ENCODE results near the gene SEPTIN7.
A peak's percentile ranks its signal among the peaks of the same experiment; 100 is the strongest.
"Not testable (repeated sequence)": the region's sequence is repeated elsewhere in the genome, so short reads cannot be mapped to it uniquely, and the experiment has no call there.

Gene SEPTIN7

DNA sequence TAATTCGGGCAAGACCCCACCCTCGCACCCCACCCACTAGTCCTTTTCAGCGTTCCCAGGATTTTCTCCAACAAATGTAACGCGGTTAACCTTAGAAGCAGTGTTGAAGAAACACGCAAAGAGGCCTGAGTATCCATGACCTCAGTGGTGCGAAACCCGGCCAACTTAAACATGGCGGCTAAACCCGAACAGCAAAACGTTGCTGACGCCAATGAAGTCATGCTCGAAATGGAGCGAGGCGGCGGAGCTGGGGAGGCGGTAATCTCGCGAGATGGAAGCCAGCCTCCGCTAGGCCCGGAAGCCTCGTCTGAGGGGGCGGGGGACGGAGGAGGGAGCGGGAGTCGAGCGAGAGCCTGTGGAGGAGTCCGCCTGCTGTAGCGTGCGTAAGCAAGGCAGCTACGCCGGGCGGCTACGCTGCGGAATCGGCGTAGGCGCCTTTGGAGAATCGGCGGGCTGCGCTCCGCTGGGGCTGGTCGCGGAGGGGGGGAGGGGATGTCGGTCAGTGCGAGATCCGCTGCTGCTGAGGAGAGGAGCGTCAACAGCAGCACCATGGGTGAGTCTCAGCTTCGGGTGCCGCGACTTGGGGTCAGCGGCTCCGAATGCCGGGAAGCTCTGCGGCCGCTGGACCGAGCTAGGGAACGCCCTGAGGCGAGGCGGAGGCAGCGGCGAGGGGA lies at the start of gene SEPTIN7:
SEPTIN7 (plus strand) TSS at position 340 of the 674 bp plus-strand sequence; CDS start at position 493, 153 bp downstream.
- DNase-seq (ENCODE audit: low read depth): peak; percentile 91

- DNase-seq (ENCODE audit: low read depth): no peak
Observed at GRCh38 chr7:35752742-35753141, 48.1 kb upstream of the SEPTIN7 start.

DNA sequence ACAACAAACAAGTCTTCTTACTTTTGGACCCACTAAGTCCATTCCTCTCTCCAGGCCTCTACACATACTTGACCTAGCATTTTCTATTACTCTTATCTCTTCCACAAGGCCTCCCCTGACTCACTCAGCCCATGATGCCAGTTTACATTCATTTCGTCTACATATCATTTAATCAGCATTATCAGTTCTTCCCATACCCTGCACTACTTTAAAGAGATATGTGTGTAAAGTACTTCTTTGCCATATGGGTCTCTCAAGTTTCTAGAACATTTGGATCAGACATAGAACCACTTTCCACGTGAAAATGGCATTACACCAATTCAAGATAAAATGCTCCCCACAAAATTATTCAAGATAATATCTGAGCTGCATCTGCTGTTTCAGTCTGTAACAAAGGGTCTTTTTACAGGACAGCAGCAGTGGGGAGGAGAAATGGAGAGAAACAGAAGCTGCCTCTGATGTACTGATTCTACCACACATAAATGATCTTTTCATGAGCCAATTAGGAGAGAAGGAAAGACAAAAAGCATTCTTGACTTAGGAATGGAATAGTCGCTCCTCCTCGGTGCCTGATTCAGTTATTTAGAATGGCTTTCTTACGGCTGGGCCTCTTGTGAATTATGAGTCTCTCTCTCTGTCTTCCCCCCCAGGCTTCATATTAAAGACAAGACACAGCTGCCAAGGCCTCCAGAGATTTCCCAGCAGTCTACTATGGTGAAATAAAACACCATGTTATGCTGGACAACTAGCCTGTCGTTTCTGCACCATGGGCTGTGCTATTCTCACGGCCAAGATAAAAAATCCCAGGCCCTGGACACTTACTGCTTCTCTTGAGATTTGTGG lies 46.9 kb upstream of the SEPTIN7 start:
- DNase-seq (ENCODE audit: low read depth): no peak

DNA sequence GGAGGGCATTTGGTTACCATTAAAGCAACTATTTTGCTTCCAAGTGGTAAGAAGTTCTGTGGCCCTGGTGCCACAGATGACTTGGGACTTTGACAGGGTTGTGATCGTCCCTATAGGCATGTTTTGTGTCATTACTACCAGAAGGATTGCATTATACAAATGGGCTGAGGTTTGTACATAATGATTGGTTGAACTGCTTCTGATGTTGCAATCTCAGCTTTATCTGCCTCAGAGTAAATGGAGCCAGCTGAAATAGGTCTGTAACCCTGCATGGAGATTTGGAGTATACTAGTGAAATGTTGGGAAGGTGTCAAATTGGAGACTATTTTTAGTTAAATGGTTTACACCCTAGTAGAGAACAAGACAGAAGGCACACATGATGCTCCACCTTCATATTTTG lies 46.1 kb upstream of the SEPTIN7 start:
- no peak for DNase-seq (ENCODE audit: low read depth)

DNA sequence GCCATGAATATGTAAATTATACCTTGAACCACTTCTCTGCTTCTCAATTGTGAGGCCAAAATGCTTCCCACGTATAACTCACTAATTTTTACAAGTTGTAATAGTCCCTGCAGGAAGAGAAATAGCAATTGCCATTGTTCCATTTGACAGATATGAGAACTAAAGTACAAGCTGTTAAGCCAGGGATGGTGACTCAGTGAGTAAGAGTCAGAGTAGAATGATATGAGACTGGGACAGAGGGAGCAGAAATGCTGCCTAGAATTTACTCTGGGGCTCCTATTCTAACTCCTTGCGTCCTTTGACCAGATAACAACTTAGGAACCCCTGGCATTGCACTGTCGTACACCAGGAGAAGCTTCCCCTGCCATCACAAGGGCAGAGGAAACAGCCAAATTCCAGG lies 45.1 kb upstream of the SEPTIN7 start:
- no peak for DNase-seq (ENCODE audit: low read depth)

DNA sequence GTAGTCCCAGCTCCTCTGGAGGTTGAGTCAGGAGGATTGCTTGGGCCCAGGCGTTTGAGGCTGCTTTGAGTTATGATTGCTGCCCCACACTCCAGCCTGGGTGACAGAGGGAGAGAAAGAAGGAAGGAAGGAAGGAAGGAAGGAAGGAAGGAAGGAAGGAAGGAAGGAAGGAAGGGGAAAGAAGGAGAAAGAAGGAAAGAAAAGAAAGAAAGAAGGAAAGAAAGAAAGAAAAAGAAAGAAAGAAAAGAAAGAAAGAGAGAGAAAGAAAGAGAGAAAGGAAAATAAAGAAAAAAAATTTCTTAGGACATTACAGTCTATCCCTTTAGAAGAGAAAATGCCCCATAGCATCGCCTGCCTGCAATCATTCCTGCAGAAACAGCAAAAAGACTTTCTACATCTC lies 44.4 kb upstream of the SEPTIN7 start:
- DNase-seq (ENCODE audit: low read depth): not testable (repeated sequence)

- DNase-seq (ENCODE audit: low read depth): no peak
Observed at GRCh38 chr7:35757574-35757973, 43.3 kb upstream of the SEPTIN7 start.

DNA sequence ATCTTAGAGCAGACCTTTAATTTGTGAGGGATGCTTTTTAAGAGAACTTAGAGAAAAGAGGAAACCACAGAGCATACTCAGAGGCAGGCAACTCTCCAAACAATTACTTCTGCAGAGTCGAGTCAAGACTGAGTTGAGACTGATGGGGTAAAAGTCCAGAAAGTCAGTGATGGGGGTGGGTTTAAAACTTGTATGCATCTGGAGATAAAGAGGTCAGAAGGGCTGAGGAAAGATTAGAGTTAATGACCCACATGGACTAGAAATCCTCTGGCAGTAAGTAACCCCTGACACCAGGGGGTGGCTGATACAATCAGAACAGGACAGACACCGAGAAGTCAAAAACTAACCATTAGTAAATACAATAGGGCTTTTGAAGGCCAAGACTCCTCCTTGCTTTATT lies 42.4 kb upstream of the SEPTIN7 start:
- DNase-seq (ENCODE audit: low read depth): no peak

- no peak for DNase-seq (ENCODE audit: low read depth)
Observed at GRCh38 chr7:35760143-35760745, 40.6 kb upstream of the SEPTIN7 start.

DNA sequence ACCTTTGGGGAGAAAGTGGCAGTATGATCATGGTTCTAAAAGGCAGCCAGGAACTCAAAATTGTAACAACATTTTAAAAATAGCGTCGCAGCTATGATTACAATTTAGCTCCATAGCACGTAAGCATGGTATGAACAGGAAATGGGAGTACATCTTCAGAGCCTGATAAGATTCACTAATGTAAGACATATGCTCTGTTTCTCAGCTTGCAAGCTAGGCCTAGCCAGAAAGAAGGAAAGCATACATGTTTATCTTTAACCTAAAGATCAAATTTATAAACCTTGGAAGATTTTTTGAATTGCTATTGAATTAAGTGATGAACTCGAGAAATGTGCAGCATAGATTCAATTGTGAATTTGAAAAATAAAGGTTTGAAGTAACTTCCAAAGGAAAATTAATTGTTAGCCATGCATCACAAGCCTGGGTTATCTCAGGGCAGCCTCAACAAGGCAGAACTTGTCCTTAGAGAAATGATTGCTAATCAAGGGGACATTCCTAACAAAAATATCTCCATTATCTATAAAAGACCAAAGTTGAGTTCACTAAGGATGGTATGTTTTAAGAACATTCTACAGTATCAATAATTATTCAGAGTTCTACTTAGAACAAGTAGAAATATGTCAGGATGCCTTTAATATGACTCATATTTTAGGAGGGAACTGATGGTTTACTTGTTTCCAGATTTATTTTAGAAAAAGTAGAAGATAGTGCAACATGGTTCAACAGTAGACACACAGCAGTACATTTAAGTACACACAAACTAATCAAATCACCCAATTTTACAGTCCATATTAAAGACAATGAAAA lies 38.8 kb upstream of the SEPTIN7 start:
- peak; percentile 9 for DNase-seq (ENCODE audit: low read depth)

DNA sequence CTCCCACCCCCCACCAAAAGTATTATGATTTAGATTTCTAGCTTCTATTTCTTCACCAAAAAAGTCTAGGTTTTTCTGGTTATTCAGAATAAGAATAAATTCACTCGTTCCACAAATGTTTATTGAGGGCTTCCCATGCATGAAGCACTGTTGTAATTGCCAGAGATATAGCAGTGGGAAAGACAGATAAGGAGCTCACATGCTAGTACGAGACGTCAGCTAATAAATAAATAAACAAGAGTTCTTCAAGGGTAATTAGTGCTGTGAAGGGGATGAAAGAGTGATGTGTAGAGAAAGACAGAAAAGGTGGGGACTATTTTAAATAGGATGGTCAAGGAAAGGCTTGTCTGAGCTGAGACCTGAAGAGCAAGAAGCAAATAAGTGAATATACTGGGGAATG lies 38.1 kb upstream of the SEPTIN7 start:
- no peak for DNase-seq (ENCODE audit: low read depth)

- DNase-seq (ENCODE audit: low read depth): no peak
Observed at GRCh38 chr7:35768346-35768745, 32.5 kb upstream of the SEPTIN7 start.

GRCh38 chr7:35771776-35772175 lies 29.1 kb upstream of the SEPTIN7 start:
- DNase-seq (ENCODE audit: low read depth): no peak

GRCh38 chr7:35773994-35774393 lies 26.9 kb upstream of the SEPTIN7 start:
- no peak for DNase-seq (ENCODE audit: low read depth)

GRCh38 chr7:35776686-35777085 lies 24.2 kb upstream of the SEPTIN7 start:
- no peak for DNase-seq (ENCODE audit: low read depth)

DNA sequence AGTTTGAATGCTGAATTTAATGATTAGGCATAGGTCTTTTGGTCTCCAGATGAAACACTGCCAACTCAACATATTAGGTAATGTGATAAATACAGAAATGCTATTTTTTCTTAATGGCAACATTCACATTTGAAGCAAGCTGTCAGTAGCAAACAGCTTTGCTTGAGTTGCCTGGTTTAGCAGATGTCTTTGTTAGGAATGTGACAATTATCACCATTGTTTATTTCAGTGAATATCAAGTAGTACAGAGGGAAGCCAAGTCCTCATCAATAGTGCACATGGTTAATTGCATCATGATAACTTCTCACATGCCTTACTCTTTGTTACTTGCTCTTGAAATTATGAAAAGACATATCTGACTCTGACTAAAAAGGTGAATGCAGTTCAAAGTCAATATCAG lies 23.7 kb upstream of the SEPTIN7 start:
- DNase-seq (ENCODE audit: low read depth): no peak

DNA sequence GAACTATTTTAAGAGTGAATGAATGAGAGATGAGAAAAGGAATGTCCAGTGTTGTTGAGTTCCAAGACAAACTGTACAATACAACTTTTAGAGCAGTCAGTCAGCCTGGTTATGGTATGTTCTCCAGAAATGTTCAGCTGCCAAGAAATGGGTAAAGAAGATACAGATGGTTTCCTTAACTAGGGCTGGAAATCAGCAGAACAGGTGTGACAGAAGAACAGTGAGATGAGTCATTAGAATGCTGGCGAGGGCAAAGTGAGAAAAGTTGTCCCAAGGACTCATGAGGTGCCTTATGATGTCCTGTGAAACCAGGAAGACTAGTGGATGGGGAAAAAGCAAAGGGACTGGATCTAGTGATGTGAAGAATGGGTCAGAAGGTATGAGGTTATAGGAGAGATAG lies 20.8 kb upstream of the SEPTIN7 start:
- no peak for DNase-seq (ENCODE audit: low read depth)

GRCh38 chr7:35781200-35781701 lies 19.6 kb upstream of the SEPTIN7 start:
- no peak for DNase-seq (ENCODE audit: low read depth)

GRCh38 chr7:35781767-35782515 lies 18.9 kb upstream of the SEPTIN7 start:
- no peak for DNase-seq (ENCODE audit: low read depth)

DNA sequence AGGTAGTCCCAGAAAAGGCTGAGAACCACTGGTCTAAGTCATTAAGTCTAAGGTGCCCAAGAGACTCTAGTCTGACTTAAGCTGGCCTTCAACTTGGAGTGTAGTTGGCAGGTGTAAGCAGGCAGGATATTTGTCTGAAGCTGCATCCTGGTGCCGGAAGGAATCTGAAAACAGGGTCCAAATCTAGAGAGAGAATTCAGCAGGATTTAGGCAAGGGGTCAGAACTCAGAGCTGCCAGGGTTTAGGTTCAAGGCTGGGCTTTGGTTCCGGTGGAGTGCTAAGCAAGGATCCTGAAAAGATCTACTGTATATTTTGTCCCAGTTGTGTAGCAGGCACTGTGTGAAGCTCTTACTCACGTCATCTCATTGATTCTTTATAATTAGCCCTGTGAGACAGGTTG lies 16.5 kb upstream of the SEPTIN7 start:
- DNase-seq (ENCODE audit: low read depth): no peak

- DNase-seq (ENCODE audit: low read depth): no peak
Observed at GRCh38 chr7:35785250-35785649, 15.6 kb upstream of the SEPTIN7 start.
